GM12878 (cell line): ENCODE measurements around the gene DIDO1. TPM values are rescaled to one million over a fixed set of nuclear protein-coding genes. Genes with fewer than 3 reads are reported as not detected.

Experiments used
- BMI1 ChIP-seq: fragments of 450-650 bp; IDR thresholded peaks from 2 replicates; pipeline ENCODE4 v1.6.1; 2016; ENCODE audit warnings: mild to moderate bottlenecking, moderate library complexity, borderline replicate concordance
- CBFB ChIP-seq: IDR thresholded peaks from 2 replicates; pipeline ENCODE4 v1.6.1; 2016; ENCODE audit warnings: antibody characterized with exemption, low read depth
- CBX5 ChIP-seq: sonication (generic); IDR thresholded peaks from 2 replicates; pipeline ENCODE4 v1.6.1; 2016; ENCODE audit warnings: low read depth, moderate library complexity, mild to moderate bottlenecking, inconsistent platforms
- CHD4 ChIP-seq: fragments of 200-600 bp; sonication (generic); IDR thresholded peaks from 2 replicates; pipeline ENCODE4 v1.6.1; 2016; ENCODE audit warnings: mild to moderate bottlenecking
- CREM ChIP-seq: IDR thresholded peaks from 2 replicates; pipeline ENCODE4 v1.6.1; 2014; ENCODE audit warnings: antibody characterized with exemption, low read depth
- DPF2 ChIP-seq: fragments of 450-650 bp; IDR thresholded peaks from 2 replicates; pipeline ENCODE4 v1.6.1; 2017; ENCODE audit warnings: mild to moderate bottlenecking
- EZH2 ChIP-seq: IDR thresholded peaks from 2 replicates; pipeline ENCODE4 v1.6.1; 2012; ENCODE audit warnings: low read depth, mild to moderate bottlenecking, control low read depth, inconsistent platforms, low read length, borderline replicate concordance; ENCODE audit not compliant: control insufficient read depth
- IKZF1 ChIP-seq: fragments of 450-650 bp; conservative IDR thresholded peaks from 2 replicates; pipeline ENCODE4 v1.6.1; 2017; ENCODE audit warnings: antibody characterized with exemption, mild to moderate bottlenecking
- NFYB ChIP-seq: IDR thresholded peaks from 2 replicates; pipeline ENCODE4 v1.6.1; 2011; ENCODE audit warnings: low read depth, mild to moderate bottlenecking, low read length, improper control_type of control experiment, moderate library complexity; ENCODE audit not compliant: insufficient read depth
- SIN3A ChIP-seq: IDR thresholded peaks from 2 replicates; pipeline ENCODE4 v1.6.1; 2012; ENCODE audit warnings: low read depth, low read length, improper control_type of control experiment
- SMAD5 ChIP-seq: IDR thresholded peaks from 2 replicates; pipeline ENCODE4 v1.6.1; 2016; ENCODE audit warnings: antibody characterized with exemption, low read depth
- SPI1 ChIP-seq: IDR thresholded peaks from 2 replicates; pipeline ENCODE4 v1.6.1; 2011; ENCODE audit warnings: low read depth, mild to moderate bottlenecking, low read length, moderate library complexity, borderline replicate concordance; ENCODE audit not compliant: insufficient read depth
- STAT3 ChIP-seq: IDR thresholded peaks from 2 replicates; pipeline ENCODE4 v1.6.1; 2011; ENCODE audit warnings: low read depth, low read length, improper control_type of control experiment
- TAF1 ChIP-seq: IDR thresholded peaks from 2 replicates; pipeline ENCODE4 v1.6.1; 2011; ENCODE audit warnings: mild to moderate bottlenecking, low read depth, low read length, borderline replicate concordance
- YBX1 ChIP-seq: fragments of 450-650 bp; IDR thresholded peaks from 2 replicates; pipeline ENCODE4 v1.6.1; 2016; ENCODE audit warnings: antibody characterized with exemption
- YY1 ChIP-seq: IDR thresholded peaks from 2 replicates; pipeline ENCODE4 v1.6.1; 2011; ENCODE audit warnings: low read depth, mild to moderate bottlenecking, low read length
- ZZZ3 ChIP-seq: IDR thresholded peaks from 2 replicates; pipeline ENCODE4 v1.6.1; 2011; ENCODE audit warnings: low read depth; ENCODE audit not compliant: control insufficient read depth, insufficient read length
- polyA plus RNA-seq, 11 experiments: library from polyadenylated mRNA; depleted of rRNA in 4 of 11; unstranded in 6 of 11; stranded (reverse) in 5 of 11; fragments of >200 nt; fragmentation: Nextera tagmentation in 4 of 11; fragmentation: Illumina TruSeq in 1 of 11; extraction: Ambion mirVana in 4 of 11; extraction: Trizol in 1 of 11; gene quantifications; 1 replicate in 1 of 11; 2 replicates in 10 of 11; pipeline versions ENCODE4 v1.2.1 to v1.2.3, GENCODE V29; 2011 to 2016; ENCODE audit warnings: inconsistent platforms in 2 of 11, missing spikeins in 2 of 11, low read depth in 1 of 11
- total RNA-seq, 4 experiments: library from RNA; depleted of rRNA in 3 of 4; stranded (reverse); fragments of >200 nt in 3 of 4; fragmentation: Illumina TruSeq in 1 of 4; extraction: Trizol in 1 of 4; gene quantifications; 2 replicates each; pipeline versions ENCODE4 v1.2.1 to v1.2.3, GENCODE V29; 2013 to 2021
- TF ChIP-seq, protein P1 (sequence below): fragments of 450-650 bp; IDR thresholded peaks from 2 replicates; pipeline ENCODE4 v1.6.1; 2018; ENCODE audit warnings: mild to moderate bottlenecking, low read depth, moderate library complexity; ENCODE audit not compliant: partially characterized antibody
- TF ChIP-seq, protein P2 (sequence below): IDR thresholded peaks from 2 replicates; pipeline ENCODE4 v1.6.1; 2012; ENCODE audit warnings: improper control_type of control experiment, low read depth, low read length; ENCODE audit not compliant: insufficient replicate concordance
- TF ChIP-seq, protein P3 (sequence below): fragments of 450-650 bp; IDR thresholded peaks from 2 replicates; pipeline ENCODE4 v1.6.1; 2018; ENCODE audit warnings: borderline replicate concordance, mild to moderate bottlenecking; ENCODE audit not compliant: partially characterized antibody

Gene DIDO1
- total and polyA plus RNA-seq, 10 of the 15 experiments (the other 5 are each of a cell fraction or from before 2014, with no cell fraction given) = 5.5 to 56.4 (median 38.4) TPM

DNA sequence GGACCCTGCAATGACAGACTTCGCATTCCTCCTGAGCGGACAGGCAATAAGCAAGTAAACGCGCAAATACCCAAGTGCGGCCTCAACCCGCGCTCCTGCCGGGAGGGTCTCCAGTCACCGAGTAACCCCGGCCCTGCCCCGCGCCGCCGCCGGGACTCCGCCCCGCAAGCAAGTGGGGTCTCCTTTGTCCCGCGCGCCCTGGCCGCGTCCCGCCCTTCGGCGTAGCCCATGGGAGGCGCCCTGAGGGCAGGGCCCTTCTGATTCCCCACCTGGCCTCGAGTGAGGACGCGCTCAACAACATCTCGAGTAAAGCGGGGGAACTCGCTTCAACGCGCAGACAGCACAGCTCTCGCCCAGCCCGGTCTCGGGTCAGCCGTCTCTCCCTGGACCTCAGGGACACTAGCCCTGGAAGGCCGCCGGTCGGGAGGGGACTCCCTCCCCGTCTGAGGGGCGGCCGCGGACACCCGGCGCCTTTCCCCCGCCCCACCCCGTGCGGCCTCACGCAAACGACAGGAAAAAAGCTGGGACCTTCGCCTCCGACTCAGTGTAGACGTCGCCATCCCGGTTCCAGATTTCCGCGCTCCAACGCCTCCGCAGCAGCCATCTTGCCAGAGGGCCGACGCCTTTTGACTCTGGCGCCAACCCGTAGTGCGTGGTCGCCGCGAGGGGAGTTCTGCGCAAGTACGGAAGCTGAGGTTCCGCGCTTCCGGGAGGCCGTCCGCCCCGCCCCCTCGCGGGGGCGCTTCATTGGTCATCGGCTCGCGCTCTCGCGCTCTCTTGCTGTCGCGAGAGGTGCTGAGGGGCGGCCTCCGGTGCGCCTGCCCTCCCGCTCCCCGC is 11.2 kb upstream of the DIDO1 start (continued):
- peak; percentile 47; the same call in 1 of the 2 replicates for TF ChIP-seq DPF2
- no peak for TF ChIP-seq CHD4
- no peak for TF ChIP-seq EZH2
- TF ChIP-seq SIN3A = peak; percentile 79
- TF ChIP-seq, protein P1, sequence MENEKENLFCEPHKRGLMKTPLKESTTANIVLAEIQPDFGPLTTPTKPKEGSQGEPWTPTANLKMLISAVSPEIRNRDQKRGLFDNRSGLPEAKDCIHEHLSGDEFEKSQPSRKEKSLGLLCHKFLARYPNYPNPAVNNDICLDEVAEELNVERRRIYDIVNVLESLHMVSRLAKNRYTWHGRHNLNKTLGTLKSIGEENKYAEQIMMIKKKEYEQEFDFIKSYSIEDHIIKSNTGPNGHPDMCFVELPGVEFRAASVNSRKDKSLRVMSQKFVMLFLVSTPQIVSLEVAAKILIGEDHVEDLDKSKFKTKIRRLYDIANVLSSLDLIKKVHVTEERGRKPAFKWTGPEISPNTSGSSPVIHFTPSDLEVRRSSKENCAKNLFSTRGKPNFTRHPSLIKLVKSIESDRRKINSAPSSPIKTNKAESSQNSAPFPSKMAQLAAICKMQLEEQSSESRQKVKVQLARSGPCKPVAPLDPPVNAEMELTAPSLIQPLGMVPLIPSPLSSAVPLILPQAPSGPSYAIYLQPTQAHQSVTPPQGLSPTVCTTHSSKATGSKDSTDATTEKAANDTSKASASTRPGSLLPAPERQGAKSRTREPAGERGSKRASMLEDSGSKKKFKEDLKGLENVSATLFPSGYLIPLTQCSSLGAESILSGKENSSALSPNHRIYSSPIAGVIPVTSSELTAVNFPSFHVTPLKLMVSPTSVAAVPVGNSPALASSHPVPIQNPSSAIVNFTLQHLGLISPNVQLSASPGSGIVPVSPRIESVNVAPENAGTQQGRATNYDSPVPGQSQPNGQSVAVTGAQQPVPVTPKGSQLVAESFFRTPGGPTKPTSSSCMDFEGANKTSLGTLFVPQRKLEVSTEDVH = peak; percentile 52
- TF ChIP-seq SPI1 = no peak
- no peak for TF ChIP-seq YBX1
- TF ChIP-seq TAF1 = peak; percentile 85
- TF ChIP-seq ZZZ3 = no peak
- TF ChIP-seq YY1 = peak; percentile 98
- TF ChIP-seq STAT3 = no peak
- peak; percentile 71; the same call in 1 of the 2 replicates for TF ChIP-seq CBFB
- TF ChIP-seq CREM = peak; percentile 74; the same call in 1 of the 2 replicates
- TF ChIP-seq, protein P2, sequence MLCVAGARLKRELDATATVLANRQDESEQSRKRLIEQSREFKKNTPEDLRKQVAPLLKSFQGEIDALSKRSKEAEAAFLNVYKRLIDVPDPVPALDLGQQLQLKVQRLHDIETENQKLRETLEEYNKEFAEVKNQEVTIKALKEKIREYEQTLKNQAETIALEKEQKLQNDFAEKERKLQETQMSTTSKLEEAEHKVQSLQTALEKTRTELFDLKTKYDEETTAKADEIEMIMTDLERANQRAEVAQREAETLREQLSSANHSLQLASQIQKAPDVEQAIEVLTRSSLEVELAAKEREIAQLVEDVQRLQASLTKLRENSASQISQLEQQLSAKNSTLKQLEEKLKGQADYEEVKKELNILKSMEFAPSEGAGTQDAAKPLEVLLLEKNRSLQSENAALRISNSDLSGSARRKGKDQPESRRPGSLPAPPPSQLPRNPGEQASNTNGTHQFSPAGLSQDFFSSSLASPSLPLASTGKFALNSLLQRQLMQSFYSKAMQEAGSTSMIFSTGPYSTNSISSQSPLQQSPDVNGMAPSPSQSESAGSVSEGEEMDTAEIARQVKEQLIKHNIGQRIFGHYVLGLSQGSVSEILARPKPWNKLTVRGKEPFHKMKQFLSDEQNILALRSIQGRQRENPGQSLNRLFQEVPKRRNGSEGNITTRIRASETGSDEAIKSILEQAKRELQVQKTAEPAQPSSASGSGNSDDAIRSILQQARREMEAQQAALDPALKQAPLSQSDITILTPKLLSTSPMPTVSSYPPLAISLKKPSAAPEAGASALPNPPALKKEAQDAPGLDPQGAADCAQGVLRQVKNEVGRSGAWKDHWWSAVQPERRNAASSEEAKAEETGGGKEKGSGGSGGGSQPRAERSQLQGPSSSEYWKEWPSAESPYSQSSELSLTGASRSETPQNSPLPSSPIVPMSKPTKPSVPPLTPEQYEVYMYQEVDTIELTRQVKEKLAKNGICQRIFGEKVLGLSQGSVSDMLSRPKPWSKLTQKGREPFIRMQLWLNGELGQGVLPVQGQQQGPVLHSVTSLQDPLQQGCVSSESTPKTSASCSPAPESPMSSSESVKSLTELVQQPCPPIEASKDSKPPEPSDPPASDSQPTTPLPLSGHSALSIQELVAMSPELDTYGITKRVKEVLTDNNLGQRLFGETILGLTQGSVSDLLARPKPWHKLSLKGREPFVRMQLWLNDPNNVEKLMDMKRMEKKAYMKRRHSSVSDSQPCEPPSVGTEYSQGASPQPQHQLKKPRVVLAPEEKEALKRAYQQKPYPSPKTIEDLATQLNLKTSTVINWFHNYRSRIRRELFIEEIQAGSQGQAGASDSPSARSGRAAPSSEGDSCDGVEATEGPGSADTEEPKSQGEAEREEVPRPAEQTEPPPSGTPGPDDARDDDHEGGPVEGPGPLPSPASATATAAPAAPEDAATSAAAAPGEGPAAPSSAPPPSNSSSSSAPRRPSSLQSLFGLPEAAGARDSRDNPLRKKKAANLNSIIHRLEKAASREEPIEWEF = no peak
- peak; percentile 79; the same call in 1 of the 2 replicates for TF ChIP-seq NFYB
- TF ChIP-seq, protein P3, sequence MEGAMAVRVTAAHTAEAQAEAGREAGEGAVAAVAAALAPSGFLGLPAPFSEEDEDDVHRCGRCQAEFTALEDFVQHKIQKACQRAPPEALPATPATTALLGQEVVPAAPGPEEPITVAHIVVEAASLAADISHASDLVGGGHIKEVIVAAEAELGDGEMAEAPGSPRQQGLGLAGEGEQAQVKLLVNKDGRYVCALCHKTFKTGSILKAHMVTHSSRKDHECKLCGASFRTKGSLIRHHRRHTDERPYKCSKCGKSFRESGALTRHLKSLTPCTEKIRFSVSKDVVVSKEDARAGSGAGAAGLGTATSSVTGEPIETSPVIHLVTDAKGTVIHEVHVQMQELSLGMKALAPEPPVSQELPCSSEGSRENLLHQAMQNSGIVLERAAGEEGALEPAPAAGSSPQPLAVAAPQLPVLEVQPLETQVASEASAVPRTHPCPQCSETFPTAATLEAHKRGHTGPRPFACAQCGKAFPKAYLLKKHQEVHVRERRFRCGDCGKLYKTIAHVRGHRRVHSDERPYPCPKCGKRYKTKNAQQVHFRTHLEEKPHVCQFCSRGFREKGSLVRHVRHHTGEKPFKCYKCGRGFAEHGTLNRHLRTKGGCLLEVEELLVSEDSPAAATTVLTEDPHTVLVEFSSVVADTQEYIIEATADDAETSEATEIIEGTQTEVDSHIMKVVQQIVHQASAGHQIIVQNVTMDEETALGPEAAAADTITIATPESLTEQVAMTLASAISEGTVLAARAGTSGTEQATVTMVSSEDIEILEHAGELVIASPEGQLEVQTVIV = peak; percentile 84
- no peak for TF ChIP-seq SMAD5
- no peak for TF ChIP-seq BMI1
- no peak; the same call in 1 of the 2 replicates for TF ChIP-seq CBX5
- TF ChIP-seq IKZF1 = peak; percentile 94
